HG03097 (cell line): Measurements from ENCODE around the gene TM4SF18.

Experiments
- ATAC-seq: cut with Tn5 transposase; IDR thresholded peaks from one replicate; pipeline ENCODE4 v1.9.1; 2021; ENCODE audit not compliant: unreplicated experiment, low FRiP score

TM4SF18 gene

DNA sequence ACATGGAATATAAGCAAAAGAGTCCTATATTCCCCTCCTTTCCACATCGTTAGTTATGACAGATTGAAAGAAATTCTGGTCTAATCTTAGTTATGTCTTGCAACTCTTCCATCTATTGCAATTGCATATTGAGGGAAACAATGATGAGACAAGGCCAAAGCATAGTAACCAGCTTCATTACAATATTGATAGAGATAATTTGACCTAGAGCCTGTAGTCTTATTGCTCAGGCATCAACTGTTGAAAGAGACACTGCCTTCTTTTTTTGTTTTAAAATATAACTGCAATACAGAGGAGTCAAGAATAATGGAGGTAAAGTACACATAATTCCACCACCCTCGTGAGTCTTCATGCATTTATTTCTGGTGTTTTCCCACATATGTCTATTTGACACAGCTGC lies 2.0 kb downstream of the TM4SF18 start:
- ATAC-seq: no peak

DNA sequence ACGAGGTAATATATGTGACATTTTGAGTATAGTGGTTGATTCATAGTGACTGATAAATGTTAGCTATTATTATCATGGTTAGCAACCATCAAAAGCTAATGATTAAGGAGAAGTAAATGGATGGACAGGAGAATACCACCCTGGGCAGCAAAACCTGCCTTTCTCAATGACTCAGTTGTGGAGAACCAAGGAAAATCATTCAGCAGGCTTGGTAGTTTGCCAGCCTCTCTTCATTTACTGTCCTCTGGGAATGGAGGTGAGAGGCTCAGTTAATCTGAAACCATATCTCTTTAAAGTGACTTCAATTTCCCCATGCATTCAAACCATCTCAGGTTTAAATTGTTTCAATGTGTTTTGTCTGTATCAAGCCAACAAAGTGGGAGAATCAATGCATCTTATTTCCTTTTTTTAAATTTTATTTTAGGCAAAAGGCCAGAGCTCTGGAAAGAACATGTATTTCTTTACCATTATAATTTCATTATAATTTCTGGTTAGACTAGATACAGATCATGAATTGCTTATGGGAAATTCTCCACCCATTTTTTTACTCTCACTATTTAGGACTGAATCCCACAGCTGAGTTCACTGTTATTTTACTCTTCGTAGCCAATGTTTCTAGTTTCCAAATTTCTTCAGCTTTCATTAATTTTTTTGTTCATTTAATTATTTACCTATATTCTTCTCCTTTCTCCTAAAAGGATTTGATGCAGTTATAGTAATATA lies 2.7 kb downstream of the TM4SF18 start:
- no peak for ATAC-seq

DNA sequence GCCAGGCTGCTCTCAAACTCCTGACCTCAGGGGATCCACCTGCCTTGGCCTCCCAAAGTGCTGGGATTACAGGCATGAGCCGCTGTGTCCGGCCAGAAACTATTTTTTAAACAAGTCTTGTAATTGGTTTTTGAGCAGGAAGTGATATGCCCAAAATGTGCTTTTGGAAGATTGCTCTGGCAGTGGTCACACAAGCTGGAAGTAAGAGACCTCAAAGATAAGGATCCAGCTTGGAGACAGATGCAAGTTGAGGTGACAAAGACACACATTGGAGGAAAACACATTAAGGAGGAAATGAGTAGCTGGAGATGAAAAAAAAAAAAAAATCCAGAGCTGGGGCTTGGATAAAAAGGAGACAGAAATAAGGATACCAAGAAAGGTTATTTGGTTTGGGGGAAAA lies 6.3 kb downstream of the TM4SF18 start:
- no peak for ATAC-seq

DNA sequence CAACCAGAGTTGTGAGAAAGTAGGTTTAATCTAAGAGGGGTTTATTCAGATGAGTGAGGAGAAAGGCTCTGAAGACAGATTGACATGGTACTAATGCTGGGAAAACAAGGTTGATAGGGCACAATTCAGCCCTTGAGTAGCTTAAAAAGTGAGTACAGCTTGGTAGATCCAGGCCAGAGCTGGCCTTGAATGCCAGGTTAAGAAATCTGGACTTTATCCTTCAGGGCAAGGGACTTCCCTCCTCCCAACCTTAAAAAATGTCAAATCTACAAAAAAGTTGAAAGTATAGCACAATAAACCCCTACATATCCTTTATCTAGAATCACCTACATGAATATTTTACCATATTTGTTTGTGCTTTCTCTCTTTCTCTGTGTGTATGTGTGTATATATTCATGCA lies 7.9 kb downstream of the TM4SF18 start:
- ATAC-seq: no peak

DNA sequence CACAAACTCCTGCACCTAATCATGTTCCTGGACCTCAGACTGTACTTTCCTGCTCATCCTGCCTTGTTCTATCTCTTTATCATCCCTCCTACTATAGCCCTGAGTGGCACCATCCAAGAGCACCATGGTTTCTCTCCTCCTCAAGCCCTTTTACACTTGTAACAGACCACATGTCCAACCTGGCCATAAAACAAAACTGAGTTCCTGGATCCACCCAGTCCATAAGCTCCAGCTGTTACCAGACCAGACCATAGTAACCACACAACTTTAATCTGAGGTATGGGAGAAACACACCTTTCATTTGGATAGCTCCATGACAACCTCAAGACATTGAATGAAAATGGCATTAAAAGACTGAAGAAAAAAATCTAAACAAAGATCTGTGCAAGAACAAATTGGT lies 9.1 kb downstream of the TM4SF18 start:
- no peak for ATAC-seq

DNA sequence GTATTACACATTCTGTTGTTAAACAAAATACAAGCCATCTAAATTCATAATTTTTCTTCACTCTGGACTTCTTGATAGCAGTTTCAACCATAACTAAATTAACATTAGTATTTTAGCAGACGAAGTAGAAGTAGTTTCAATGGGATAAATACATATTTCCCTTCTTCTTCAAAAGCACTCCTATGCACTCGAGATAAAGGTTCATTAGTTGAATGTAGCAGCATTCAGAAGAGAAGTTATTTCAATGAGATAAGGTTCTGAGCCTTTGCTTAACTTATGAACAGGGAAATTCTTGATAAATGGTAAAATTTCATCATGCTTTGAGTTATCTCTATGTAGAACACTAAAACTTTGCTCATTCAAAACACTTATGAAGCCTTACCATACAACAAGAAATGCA lies 11.8 kb downstream of the TM4SF18 start:
- no peak for ATAC-seq

DNA sequence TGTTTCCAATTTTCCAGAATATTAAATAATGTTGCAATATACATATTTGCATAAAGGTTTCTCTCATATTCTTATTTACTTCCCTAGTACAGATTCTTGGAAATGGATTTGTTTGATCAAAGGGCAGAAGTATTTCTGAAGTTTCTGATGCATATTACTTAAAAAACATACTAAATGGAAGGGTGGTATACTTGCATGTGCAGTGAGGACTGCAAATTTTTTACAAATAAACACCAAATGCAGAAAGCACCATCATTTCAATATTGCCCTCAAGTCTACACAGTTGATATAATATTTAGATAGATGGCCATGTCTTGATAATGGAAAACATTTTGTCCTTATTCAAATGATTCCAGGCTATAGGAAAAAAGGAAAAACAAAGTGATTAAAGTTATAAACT lies 12.3 kb downstream of the TM4SF18 start:
- ATAC-seq: no peak

DNA sequence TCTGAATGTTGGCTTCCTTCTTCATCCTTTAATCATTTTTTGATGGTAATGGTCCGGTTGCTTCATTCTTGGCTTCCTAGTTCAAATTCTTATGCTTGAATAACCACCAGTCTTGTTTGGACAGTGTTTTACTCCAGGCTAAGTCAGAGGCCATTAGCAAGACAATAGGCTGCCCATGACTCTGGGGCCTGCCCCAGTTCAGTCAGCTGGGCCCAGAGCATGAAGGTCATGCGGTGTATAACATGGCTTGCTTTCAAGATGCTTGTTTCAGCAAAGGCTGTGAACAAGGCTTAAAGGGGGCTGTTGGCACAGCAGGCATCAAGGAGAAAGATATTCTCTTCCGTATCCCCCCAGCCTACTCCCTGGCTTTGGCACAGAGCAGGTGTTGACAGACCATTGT lies 13.7 kb downstream of the TM4SF18 start:
- ATAC-seq: no peak

DNA sequence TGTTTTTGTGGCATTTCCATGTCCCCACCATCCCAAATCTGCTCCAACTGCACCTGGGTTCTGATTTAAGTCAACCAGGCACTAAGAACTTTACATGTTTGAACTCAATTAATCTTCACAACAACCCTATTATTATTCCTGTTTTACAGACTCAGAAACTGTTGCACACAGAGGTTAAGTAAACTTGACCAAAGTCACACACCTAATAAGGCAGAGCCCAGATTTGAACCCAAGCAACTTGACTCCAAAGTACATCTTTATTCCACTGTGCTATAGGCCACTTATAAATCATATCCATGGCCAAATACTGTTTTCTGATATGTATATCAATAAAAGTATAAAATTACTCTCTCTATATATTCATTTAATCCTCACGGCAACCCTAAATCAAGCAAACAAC lies 16.4 kb downstream of the TM4SF18 start:
- no peak for ATAC-seq

DNA sequence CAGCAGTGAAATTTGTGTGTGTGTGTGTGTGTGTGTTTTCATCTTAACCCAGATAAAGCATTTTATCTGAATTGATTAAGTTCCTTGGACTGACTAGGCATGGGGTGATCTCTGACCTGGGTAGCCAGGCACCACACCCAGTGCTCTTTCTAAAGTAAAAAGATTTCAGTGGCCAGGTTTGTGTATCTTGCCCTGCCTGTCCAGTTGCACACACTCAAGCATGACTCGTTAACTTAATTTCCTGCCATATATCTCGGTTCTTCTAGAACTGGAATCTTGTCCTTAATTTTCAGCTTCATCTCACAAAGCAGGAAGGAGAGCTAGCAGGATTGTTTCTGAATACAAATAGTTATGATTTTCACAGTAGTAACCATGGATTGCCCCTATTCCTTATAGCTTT lies 17.0 kb downstream of the TM4SF18 start:
- ATAC-seq: no peak

DNA sequence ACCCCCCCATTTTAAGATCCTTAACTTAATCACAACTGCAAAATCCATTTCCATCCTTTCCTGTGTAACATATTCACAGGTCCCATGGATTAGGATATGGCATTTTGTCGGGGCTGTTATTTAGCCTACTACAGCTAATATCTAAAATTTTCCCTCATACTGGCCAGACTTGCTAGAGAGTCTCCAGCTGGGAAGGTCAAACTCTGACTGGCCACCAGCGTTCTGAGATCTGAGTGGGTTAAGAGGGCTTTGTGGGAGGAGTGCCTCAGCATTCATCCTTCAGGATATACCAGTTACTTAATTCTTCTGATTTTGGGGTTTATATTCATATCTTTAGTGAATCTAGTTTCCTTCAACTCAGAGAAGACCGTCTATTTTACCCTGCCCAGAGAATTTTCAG lies 17.7 kb downstream of the TM4SF18 start:
- no peak for ATAC-seq

DNA sequence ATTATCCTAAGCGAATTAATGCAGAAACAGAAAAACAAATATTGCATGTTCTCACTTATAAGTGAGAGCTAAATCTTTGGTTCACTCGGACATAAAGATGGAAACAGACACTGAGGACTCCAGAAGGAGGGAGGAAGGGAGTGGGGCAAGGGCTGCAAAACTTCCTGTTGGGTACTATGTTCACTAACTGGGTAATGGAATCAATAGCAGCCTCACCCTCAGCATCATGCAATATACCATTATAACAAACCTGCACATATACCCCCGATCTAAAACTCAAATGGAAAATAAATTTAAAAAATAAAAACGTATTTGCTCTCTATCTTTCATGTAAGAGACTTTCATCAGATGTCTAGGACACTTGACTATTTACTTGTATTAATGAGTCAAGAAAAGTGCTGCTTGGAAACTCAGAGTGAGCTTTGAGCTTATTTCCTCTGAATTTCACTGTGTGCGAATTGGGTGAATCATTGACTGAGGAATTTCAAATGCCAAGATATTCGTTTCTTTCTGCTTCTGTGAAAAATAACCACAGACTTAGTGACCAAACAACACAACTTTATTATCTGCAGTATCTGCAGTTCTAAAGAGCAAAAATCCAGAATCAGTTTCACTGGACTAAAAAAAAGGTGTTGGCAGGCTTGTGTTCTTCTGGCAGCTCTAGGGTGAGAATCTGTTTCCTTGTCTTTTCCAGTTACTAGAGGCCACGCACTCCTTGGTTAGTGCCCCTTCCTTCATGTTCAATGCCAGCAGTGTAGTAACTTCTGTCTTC lies 18.4 kb downstream of the TM4SF18 start:
- no peak for ATAC-seq

DNA sequence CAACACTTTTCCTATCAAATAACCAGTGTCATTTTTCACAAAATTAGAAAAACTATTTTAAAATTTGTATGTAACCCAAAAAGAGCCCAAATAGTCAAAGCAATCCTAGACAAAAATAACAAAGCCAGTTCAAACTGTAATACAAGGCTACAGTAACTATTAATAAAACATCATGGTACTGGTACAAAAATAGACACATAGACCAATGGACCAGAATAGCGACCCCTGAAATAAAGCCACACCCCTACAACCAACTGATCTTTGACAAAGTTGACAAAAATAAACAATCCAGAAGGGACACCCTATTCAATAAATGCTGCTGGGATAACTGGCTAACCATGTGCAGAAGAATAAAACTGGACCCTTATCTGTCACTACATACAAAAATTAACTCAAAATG lies 19.9 kb downstream of the TM4SF18 start:
- no peak for ATAC-seq

DNA sequence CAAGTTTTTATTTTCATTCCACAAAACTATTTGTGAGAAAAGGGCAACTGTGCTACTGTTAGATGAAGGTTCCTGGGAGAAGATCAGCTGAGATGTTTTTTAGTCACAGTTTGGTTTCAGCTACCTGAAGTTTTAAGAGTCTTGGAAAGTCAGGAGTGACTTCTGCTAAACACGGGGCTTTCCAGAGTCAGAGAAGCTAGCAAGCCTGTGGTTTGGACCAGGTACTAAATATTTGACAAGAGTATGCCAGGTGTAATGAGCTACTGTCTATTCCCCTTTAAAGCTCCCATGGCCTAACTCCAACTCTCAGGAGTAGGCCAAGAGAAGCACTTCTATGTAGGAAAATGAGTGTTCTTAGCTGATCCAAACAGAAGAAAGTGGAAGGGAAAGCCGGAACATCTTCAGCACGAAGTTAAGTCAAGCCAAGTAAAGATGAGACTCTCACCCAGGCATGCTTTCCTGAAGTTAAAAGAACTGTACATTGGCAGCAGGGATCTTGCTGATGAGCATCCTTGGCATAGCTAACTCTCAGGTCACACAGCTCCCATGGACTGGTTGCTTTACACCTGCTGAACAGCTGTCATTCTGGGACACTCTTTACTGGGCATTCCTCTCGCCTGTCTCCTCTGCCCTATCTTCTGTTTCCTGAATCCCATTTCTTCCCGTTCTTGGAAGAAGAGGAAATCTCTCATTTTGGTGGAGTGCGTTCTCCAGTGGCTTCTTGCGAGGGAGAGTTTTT lies 22.5 kb downstream of the TM4SF18 start:
- ATAC-seq: no peak

DNA sequence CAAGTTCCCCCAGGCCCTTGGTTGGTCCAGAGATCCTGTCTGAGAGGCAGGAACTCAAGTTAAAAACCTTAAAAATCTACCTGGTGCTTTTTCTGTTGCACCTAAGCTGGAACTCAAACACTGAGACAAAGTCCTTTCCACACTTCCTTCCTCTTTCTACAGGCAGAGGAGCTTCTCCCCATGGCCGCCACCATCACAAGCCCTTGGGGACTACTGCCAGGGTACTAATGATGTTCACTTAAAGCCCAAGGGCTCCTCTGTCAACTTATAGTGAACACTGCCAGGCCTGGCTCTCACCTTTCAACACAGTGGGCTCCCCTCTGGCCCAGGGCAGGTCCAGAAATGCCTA lies 26.0 kb downstream of the TM4SF18 start:
- no peak for ATAC-seq

DNA sequence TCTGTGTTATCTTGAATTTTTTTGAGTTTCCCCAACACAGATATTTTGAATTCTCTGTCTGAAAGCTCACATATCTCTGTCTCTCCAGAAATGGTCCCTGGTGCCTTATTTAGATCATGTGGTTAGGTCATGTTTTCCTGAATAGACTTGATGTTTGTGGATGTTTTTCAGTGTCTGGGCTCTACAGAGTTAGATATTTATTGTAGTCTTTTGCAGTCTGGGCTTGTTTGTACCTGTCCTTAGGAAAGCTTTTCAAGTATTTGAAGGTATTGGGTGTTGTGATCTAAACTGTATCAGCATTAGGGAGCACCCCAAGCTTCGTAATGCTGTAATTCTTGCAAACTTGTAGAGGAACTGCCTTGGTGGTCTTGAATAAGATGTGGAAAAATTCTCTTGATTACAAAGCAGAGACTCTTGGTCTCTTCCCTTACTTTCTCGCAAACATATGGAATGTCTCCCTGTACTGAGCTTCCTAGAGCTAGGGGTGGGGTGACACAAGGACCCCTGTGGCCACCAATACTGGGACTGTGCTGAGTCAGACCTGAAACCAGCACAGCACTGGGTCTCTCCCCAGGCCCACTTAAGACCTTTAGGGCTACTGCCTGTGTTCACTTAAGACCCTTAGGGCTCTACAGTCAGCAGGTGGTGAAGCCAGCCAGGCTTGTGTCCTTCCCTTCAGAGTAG lies 26.5 kb downstream of the TM4SF18 start:
- no peak for ATAC-seq

DNA sequence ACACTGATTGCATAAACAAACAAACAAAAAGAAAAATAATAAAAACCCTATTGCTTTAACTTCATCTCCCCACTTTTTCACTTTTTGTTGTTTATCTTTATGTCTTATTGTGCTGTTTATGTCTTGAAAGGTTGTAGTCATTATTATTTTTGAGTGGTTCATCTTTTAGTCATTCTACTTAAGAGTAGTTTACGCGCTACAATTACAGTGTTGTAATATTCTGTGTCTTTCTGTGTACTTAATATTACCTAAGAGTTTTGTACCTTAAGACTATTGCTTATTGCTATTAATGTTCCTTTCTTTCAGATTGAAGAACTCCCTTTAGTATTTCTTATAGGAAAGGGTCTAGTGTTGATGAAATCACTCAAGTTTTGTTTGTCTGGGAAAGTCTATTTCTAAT lies 28.1 kb downstream of the TM4SF18 start:
- no peak for ATAC-seq

DNA sequence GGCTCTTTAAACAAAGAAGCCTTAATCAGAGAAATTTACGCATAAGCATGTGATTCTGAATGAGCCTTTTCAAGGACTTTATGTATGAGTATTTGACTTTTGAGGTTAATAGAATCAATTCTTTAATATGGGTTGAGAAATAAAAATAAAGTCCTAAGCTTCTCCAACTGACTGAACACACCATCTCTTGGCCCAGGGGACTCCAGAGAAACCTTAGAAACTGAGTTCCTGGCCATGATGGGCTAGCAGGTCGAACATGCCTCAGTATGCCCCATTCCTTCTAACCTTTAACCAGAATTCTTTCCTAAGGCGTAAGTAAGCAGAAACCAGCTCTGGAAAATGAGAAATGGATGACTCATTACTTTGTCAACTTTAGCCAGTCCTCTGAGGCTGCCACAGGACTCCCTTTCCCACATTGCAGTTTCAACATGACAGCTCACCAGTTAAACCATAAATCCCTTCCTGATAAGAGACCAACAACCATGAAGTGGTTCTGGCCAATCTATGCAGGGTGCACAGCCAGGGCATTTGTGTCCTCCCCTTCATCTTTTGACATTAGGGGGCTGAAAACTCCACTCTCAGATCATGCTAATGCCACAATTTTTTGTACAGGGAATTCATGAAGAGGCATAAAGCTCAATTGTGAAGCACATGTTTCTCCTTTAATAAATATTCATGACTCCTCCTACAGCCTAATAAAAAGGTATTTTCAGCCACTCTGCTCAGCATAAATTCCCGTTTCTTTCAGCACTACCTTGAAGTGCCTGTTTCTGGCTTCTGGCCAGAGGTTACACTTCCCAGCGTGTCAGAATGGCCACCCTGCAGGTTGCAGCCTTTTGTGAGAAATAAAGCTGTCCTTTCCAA lies 33.3 kb downstream of the TM4SF18 start:
- ATAC-seq: no peak

DNA sequence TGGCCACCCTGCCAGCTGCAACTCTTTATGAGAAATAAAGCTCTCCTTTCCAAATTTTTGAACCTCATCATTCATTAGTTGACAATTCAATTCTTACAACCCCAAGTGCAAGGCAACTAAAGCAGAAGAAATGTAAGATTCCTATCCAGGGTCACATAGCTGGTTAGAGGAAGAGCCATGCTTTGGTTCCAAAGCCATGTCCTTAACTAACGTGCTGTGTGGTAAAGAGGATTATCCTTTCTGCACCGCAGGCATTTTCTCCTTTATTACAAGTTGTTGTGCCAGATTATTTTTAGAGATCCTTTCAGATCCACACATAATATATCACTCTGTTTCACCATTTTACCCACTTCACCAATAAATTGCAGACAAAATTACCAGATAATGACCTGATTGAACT lies 36.5 kb downstream of the TM4SF18 start:
- no peak for ATAC-seq

DNA sequence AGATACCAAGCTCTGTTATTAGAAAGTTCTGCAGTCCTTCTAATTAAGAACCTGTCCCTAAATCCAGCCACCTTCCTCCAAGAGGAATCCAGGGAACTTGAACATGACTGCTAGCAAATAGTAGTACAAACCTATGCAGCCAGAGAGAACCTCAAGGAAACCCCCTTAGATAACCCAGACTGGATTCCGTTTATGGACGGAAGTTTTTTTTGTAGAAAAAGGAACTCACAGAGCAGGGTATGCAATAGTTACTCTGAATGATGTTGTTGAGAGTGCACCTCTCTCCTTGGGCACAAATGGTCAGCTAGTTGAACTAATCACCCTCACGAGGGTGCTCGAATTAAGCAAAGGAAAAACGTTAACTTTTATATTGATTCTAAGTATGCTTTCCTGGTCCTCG lies 40.8 kb downstream of the TM4SF18 start:
- ATAC-seq: no peak
